WI38 (cell line): ENCODE data around the gene GTF3A.

Experiments
- H3K4me3 ChIP-seq: 2 replicates; pipeline ENCODE4 v1.5.1; 2011; ENCODE audit warnings: low read depth, mild to moderate bottlenecking, control low read depth, low read length
- CTCF ChIP-seq: IDR thresholded peaks from 2 replicates; pipeline ENCODE4 v1.5.1; 2012; ENCODE audit warnings: low read depth, mild to moderate bottlenecking, control low read depth, low read length

Gene GTF3A

GRCh38 chr13:27405546-27406134 is 18.8 kb upstream of the GTF3A start:
- TF ChIP-seq CTCF = no peak
- H3K4me3 ChIP-seq = no peak overlapping the region

- TF ChIP-seq CTCF = no peak; the same call in 1 of the 2 replicates
- H3K4me3 ChIP-seq = no peak overlapping the region
These were observed 18.1 kb upstream of the GTF3A start for GRCh38 chr13:27406178-27406939.

GRCh38 chr13:27408074-27408473 is 16.3 kb upstream of the GTF3A start:
- TF ChIP-seq CTCF = no peak
- H3K4me3 ChIP-seq = no peak overlapping the region

GRCh38 chr13:27409013-27409412 is 15.4 kb upstream of the GTF3A start:
- H3K4me3 ChIP-seq = no peak overlapping the region
- TF ChIP-seq CTCF = no peak

- no peak for TF ChIP-seq CTCF
- no peak overlapping the region for H3K4me3 ChIP-seq
These were observed 13.1 kb upstream of the GTF3A start for GRCh38 chr13:27411341-27411740.

- H3K4me3 ChIP-seq = no peak overlapping the region
- TF ChIP-seq CTCF = no peak
These were observed 9.3 kb upstream of the GTF3A start for GRCh38 chr13:27415116-27415515.

- no peak for TF ChIP-seq CTCF
- no peak overlapping the region for H3K4me3 ChIP-seq
These were observed 5.1 kb upstream of the GTF3A start for GRCh38 chr13:27419328-27419727.
